Mononuclear cell (primary cell): ENCODE results near the gene EMILIN3. TPM values are rescaled to one million over a fixed set of nuclear protein-coding genes. Genes with fewer than 3 reads are reported as not detected.

Experiments
- H3K27me3 ChIP-seq: 2 replicates; pipeline ENCODE4 v1.6.0; 2011; ENCODE audit warnings: low read length, control low read depth; ENCODE audit not compliant: insufficient read depth
- H3K4me1 ChIP-seq: 2 replicates; pipeline ENCODE4 v1.5.1; 2011; ENCODE audit warnings: mild to moderate bottlenecking, low read length, control low read depth; ENCODE audit not compliant: insufficient read depth
- H3K4me3 ChIP-seq: 2 replicates; pipeline ENCODE4 v1.5.1; 2011; ENCODE audit warnings: mild to moderate bottlenecking, low read length, moderate library complexity
- H3K9me3 ChIP-seq: 2 replicates; pipeline ENCODE4 v1.5.1; 2011; ENCODE audit warnings: low read depth, mild to moderate bottlenecking, control low read depth, low read length
- total RNA-seq: library from RNA; depleted of rRNA; stranded (reverse); fragments of >200 nt; gene quantifications from one replicate; pipeline ENCODE4 v1.2.3, GENCODE V29; 2012

Gene EMILIN3
- total RNA-seq, 1 donor: under 0.01 TPM

- no peaks in the 10 kb centered on the region for H3K9me3 ChIP-seq
- H3K4me3 ChIP-seq: no peak overlapping the region
- no peaks in the 10 kb centered on the region for H3K27me3 ChIP-seq
- no peaks in the 10 kb centered on the region for H3K4me1 ChIP-seq
Observed at GRCh38 chr20:41349943-41350342, 16.7 kb downstream of the EMILIN3 start.

- Histone ChIP-seq H3K4me3 (no peak overlapping the region), H3K9me3 (no peaks in the 10 kb centered on the region), H3K27me3 (no peaks in the 10 kb centered on the region), H3K4me1 (no peaks in the 10 kb centered on the region)
Observed at GRCh38 chr20:41349266-41349665, 17.4 kb downstream of the EMILIN3 start.

- Histone ChIP-seq H3K4me3 (no peak overlapping the region), H3K4me1 (no peaks in the 10 kb centered on the region), H3K27me3 (no peaks in the 10 kb centered on the region), H3K9me3 (no peaks in the 10 kb centered on the region)
Observed at GRCh38 chr20:41348430-41349172, 18.0 kb downstream of the EMILIN3 start.

- no peak overlapping the region for H3K4me3 ChIP-seq
- H3K4me1 ChIP-seq: no peaks in the 10 kb centered on the region
- no peaks in the 10 kb centered on the region for H3K27me3 ChIP-seq
- H3K9me3 ChIP-seq: no peaks in the 10 kb centered on the region
Observed at GRCh38 chr20:41347523-41348429, 18.8 kb downstream of the EMILIN3 start.

GRCh38 chr20:41345729-41346067 lies 20.9 kb downstream of the EMILIN3 start:
- Histone ChIP-seq H3K4me3 (no peak overlapping the region), H3K4me1 (peaks cover 2% of the 10 kb centered on the region), H3K9me3 (no peaks in the 10 kb centered on the region), H3K27me3 (no peaks in the 10 kb centered on the region)

GRCh38 chr20:41344938-41345728 lies 21.5 kb downstream of the EMILIN3 start:
- Histone ChIP-seq H3K4me3 (no peak overlapping the region), H3K27me3 (no peaks in the 10 kb centered on the region), H3K4me1 (peaks cover 8% of the 10 kb centered on the region), H3K9me3 (no peaks in the 10 kb centered on the region)

GRCh38 chr20:41344477-41344876 lies 22.1 kb downstream of the EMILIN3 start:
- Histone ChIP-seq H3K9me3 (no peaks in the 10 kb centered on the region), H3K4me1 (peaks cover 14% of the 10 kb centered on the region), H3K4me3 (no peak overlapping the region), H3K27me3 (peaks cover 3% of the 10 kb centered on the region)

- peaks cover 14% of the 10 kb centered on the region for H3K4me1 ChIP-seq
- peaks cover 6% of the 10 kb centered on the region for H3K27me3 ChIP-seq
- no peaks in the 10 kb centered on the region for H3K9me3 ChIP-seq
- H3K4me3 ChIP-seq: no peak overlapping the region
Observed at GRCh38 chr20:41342474-41343464, 23.8 kb downstream of the EMILIN3 start.

GRCh38 chr20:41340327-41341055 lies 26.1 kb downstream of the EMILIN3 start, which contains the start of gene LPIN3:
LPIN3 (plus strand) TSS chr20:41340821; CDS start chr20:41345804, 4,983 bp downstream.
- Histone ChIP-seq H3K4me1 (peaks cover 14% of the 10 kb centered on the region), H3K27me3 (peaks cover 6% of the 10 kb centered on the region), H3K4me3 (peak within 1 kb of the TSS; percentile 6), H3K9me3 (no peaks in the 10 kb centered on the region)

GRCh38 chr20:41339957-41340326 lies 26.7 kb downstream of the EMILIN3 start:
- Histone ChIP-seq H3K4me3 (peak overlapping the region; percentile 6), H3K4me1 (peaks cover 14% of the 10 kb centered on the region), H3K9me3 (no peaks in the 10 kb centered on the region), H3K27me3 (peaks cover 6% of the 10 kb centered on the region)

GRCh38 chr20:41336711-41337492 lies 29.7 kb downstream of the EMILIN3 start:
- Histone ChIP-seq H3K4me3 (no peak overlapping the region), H3K9me3 (no peaks in the 10 kb centered on the region), H3K27me3 (peaks cover 8% of the 10 kb centered on the region), H3K4me1 (peaks cover 14% of the 10 kb centered on the region)

GRCh38 chr20:41335591-41335990 lies 31.0 kb downstream of the EMILIN3 start:
- no peak overlapping the region for H3K4me3 ChIP-seq
- no peaks in the 10 kb centered on the region for H3K9me3 ChIP-seq
- H3K27me3 ChIP-seq: peaks cover 8% of the 10 kb centered on the region
- H3K4me1 ChIP-seq: peaks cover 10% of the 10 kb centered on the region
